Left renal cortex interstitium (tissue), 4 donors: ENCODE results near the gene C4orf33. TPM values are rescaled to one million over a fixed set of nuclear protein-coding genes. Genes with fewer than 3 reads are reported as not detected.
A peak's percentile ranks its signal among the peaks of the same experiment; 100 is the strongest.
"Not testable (repeated sequence)": the region's sequence is repeated elsewhere in the genome, so short reads cannot be mapped to it uniquely, and the experiment has no call there.

Experiments used
- DNase-seq, 4 donors: peaks; one replicate each; pipeline ENCODE4 v3.0.0-alpha.2; 2013; ENCODE audit warnings: low read depth in 4 of 4, low spot score in 2 of 4, missing footprints in 1 of 4
- polyA plus RNA-seq, 4 donors: library from polyadenylated mRNA; unstranded; fragments of 120-200 nt; gene quantifications; one replicate each; pipeline ENCODE4 v1.2.1, GENCODE V29; 2013; ENCODE audit not compliant: insufficient read length in 4 of 4

C4orf33 gene
- 10 to 100 TPM in 3 of 4 donors, 1 to 10 TPM in 1; 8.7 to 17.7 (median 16.1) TPM for polyA plus RNA-seq

DNA sequence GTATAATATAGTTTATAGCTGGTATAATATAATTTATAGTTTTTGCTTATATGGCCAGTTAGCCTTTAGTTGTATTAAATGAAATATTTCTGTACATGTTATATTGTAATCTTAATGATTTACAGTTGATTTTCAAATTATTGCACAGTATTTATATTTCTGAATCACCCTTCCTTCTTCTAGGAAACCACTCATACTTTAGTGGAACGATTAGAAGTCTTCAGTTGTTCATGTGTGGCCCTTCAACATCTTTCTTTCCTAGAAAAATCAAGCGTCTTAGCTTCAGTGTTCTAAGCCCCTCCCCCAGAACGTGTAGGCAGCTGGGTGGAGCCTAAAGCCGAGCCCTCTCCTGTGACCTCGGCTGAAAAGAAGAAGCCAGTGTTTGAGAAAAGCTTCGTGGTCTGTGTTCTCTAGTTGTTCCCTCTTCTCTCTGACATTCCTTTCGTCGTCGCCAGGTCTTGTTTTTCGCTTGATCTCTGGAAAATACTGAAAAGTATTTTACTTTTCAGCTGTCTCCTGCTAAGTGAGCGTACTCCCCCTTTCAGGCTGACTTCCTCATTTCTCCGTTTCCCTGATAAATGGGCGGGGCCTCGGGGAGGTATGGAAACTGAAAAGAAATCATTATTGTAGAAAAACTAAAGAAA lies at the start of gene C4orf33:
Gene C4orf33, plus strand, starts transcription at position 342 of the 644 bp plus-strand sequence. CDS start 6,459 bp downstream, outside the sequence.
- peak; percentile 58 to 73 (median 62) for DNase-seq

DNA sequence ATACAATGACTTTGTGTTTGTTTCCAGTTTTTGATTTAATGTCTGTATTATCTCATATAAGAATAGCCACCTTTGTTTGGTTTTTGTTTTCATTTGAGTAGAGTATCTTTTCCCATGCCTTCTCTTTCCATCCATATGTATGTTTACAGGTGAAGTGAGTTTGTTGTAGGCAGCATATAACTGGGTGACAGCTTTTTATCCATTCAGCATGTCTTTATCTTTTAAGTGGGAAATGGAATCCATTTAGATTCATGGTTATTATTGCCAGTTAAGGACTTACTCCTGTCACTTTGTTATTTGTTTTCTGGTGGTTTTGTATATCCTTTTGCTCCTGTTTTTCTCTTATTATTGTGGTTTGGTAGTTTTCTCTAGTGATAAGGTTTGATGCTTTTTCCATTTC lies 36.9 kb upstream of the C4orf33 start:
- no peak for DNase-seq

DNA sequence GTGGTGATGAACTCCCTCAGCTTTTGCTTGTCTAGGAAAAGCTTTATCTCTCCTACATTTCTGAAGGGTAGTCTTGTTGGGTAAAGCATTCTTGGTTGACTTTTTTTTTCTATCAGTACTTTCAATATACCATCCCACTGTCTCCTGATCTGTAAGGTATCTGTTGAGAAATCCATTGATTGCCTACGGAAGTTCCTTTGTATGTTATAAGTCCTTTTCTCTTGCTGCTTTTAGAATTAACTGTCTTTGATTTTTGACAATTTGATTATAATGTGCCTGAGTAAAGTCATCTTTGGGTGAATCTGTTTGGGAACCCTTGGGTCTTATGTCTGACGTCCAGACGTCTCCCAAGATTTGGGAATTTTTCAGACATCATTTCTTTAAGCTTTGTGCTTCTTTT lies 33.4 kb upstream of the C4orf33 start:
- no peak for DNase-seq

DNA sequence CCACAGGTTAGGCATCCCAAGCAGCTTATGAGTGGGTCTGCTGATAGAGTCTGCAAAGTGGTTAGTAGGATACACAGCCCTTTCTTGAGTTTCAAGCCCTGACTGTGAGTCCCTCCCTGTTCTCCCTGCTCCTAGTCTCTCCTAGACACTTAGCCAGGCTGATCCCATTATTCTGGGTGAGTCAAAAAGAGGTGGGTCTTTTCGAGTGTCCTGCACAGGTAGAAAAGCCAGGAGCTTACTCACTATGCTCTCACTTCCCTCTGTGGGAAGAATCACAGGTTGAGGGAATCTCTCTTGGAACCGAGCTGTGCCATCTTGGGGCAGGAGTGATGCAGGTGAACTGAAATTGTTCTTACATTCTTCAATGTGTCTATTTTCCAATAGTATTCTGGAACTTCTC lies 32.3 kb upstream of the C4orf33 start:
- DNase-seq = no peak

DNA sequence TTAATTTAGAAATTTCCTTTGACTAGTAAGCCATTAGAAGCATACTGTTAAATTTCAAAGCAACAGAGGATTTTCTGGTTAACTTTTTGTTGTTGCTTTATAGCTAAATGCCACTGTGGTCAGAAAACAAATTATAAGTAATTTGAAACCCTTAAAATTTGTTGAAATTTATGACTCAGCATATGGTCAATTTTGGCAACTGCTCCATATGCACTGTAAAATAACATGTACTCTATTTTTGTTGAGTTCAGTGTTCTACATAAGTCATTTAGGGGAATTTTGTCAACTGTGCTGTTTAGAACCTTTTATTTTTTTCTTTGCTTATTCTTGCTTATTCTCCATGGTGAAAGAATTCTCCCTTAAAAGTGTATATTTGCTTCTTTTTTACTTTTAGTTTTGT lies 31.2 kb upstream of the C4orf33 start:
- no peak for DNase-seq

GRCh38 chr4:129069537-129069936 lies 26.4 kb upstream of the C4orf33 start:
- not testable (repeated sequence) for DNase-seq

DNA sequence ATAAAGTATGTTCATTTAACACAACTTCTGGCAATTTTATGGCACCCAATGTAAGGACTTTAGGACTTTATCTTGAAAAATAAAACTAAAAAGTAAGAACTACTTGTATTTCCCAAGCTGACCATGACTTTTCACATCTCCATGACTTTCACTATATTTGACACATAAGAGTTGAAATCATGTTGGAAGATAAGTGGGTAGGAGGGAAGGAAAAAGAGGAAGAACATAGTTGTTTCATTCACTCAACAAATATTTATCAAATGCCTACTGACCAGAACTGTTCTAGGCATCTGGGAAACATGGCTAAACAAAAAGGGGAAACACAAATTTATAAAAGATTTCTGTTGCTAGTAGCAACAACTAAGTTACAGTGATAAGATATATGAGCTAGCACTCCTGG lies 18.6 kb upstream of the C4orf33 start:
- no peak for DNase-seq

GRCh38 chr4:129080129-129080528 lies 15.8 kb upstream of the C4orf33 start:
- DNase-seq = no peak

DNA sequence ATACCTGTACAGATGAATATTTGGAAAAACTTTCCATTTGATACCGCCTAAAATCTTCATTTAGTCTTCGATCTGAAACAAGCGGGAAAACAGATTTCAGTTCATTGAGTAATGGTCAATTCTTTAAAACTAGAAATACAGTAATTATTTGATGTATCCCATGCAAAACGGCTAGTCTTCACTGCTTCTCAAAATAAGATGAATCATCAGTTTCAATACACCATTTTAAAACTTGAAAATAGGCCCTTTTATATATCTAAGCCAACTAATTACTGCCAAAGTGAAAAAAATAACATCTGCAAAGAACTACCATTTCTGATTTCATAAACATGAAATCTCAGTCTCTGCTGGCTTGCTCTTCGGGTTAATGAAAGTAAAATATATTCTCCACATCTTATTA lies 13.7 kb upstream of the C4orf33 start:
- DNase-seq = no peak

- DNase-seq = no peak
Observed at GRCh38 chr4:129085472-129085871, 10.5 kb upstream of the C4orf33 start.

DNA sequence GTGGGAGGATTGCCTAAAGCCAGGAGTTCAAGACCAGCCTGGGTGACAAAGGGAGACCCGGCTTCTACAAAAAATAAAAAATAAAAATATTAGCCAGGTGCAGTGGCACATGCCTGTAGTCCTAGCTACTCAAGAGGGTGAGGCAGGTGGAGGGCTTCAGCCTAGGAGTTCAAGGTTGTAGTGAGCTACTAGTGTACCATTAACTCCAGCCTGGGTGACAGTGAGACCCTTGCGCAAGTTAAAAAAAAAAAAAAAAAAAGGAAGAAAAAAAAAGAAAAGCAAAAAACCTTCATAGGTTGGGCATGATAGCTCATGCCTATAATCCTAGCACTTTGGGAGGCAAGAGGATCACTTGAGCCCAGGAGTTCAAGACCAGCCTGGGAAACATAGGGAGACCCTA lies 8.4 kb upstream of the C4orf33 start:
- no peak for DNase-seq

DNA sequence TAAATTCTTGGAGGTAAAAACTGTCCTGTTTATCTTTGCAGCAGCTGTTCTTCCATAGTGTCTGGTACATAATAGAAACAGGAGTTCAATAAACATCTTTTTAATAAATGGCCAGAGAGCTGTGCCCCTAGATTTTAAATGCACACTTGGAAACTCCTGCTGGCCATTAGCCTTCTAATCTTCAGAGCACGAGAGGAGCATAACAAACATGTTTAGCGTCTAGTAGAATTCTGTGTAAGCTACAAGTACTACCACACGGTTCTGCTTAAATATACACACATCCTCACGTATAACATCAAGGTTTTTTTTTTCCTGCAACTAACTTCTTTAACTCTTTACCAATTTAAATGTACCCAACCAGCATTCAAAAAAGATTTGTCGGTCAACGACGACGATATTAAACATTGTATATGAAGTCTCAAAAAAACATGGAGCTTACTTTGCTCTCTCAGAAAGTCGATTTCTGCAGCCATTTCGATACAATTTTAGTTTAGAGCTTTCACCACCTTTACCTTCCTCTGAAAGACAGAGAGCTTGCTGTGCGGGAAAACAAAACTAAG lies 3.2 kb upstream of the C4orf33 start:
- DNase-seq = peak in 3 of 4 donors; percentile 30 to 77 (median 38)

- peak; percentile 84 to 98 (median 94) for DNase-seq
Observed at GRCh38 chr4:129093191-129093920, 2.6 kb upstream of the C4orf33 start, which contains the start of gene SCLT1. Gene SCLT1, minus strand, starts transcription at chr4:129093539. Its CDS starts 436 bp downstream, at chr4:129093103.

GRCh38 chr4:129094347-129094746 lies 1.6 kb upstream of the C4orf33 start:
- no peak for DNase-seq

DNA sequence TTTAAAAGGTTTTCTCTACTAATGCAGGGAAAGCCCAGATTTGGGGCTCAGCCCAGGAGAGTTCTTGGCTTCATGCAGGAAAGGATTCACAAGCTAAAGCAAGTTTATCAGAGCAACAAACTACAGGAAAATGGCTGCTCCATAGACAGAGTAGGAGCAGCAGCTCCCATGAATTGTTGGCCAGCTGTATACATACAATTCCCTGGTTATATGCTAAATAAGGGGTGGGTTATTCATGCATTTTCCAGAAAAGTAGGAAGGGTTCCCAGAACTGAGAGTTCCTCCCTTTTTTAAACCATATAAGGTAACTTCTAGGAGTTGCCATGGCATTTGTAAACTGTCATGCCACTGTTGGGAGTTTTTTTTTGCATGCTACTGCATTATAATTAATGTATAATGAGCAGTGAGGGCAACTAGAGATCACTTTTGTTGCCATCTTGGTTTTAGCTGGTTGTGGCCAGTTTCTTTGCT lies 2.6 kb downstream of the C4orf33 start:
- DNase-seq = no peak

GRCh38 chr4:129109965-129110824 lies 14.2 kb downstream of the C4orf33 start:
- no peak for DNase-seq

DNA sequence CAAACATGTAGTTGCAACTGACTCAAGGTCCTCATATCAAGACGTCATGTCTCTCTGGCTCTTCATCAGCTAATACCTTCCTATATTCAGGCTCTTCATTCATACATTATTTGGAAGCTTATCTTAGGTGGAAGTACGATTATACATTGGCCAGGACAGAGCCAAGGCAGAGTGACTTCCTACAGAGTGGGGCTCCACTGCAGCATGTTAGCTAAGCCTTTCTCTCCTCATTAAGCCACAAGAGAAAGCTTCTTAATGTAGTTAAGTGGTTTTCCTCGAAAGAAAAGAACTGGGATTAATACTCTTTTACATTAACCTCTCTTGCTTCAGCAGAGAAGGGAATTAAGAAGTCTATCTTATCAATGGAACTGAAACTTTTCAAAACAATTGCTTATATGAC lies 15.0 kb downstream of the C4orf33 start:
- no peak for DNase-seq

DNA sequence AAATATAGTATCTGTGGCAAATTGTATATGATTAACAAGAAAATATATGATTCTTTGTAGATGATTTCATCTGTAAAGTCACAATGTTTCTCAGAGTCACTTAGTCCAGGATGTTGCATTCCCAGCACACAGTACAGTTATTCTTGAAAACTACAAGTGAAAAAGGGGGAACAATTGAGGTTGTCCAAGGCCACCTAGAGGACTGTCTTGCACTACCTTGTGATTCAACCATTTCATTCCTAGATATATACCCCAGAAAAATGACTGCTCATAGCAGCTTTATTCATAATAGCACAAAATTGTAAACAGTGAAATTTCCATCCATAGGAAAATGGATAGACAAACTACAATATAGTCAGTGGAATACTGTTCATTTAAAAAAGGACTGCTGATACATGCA lies 16.0 kb downstream of the C4orf33 start:
- DNase-seq = no peak

GRCh38 chr4:129113434-129113833 lies 17.5 kb downstream of the C4orf33 start:
- DNase-seq = no peak

DNA sequence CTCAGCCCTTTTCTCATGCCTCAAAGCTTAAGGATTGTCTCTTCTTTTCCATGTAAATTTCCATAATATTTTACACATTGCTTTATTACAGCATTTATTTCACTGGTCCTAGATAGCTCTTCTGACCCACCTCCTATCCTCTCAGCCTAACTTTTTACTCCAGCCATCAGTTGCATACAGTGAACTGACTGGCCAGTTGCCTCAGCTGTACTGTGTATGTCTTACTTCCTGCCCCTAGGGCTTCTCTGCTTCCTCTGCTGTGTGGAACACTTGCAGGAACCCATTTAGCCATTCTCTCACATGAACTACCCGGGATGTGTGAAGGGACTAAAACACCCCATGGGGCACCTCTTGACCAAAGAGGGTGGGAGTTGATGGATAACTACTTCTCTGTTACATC lies 18.0 kb downstream of the C4orf33 start:
- no peak for DNase-seq

- no peak for DNase-seq
Observed at GRCh38 chr4:129117705-129118104, 21.8 kb downstream of the C4orf33 start.
